ENCODE measurements around the gene GRID2.

Gene GRID2

GRCh38 chr4:93348896-93349295 is 1045.1 kb downstream of the GRID2 start:
- no peak for TF ChIP-seq CTCF (IDR thresholded peaks at IDR 0.05)

GRCh38 chr4:93351846-93352245 is 1048.1 kb downstream of the GRID2 start:
- TF ChIP-seq CTCF (IDR thresholded peaks at IDR 0.05) = no peak

GRCh38 chr4:93355411-93355810 is 1051.6 kb downstream of the GRID2 start:
- no peak for TF ChIP-seq CTCF (IDR thresholded peaks at IDR 0.05)

- TF ChIP-seq CTCF (IDR thresholded peaks at IDR 0.05) = no peak
These were observed 1055.8 kb downstream of the GRID2 start for GRCh38 chr4:93359586-93359985.

GRCh38 chr4:93368968-93369367 is 1065.2 kb downstream of the GRID2 start:
- TF ChIP-seq CTCF (IDR thresholded peaks at IDR 0.05) = no peak

GRCh38 chr4:93370256-93370655 is 1066.5 kb downstream of the GRID2 start:
- no peak for TF ChIP-seq CTCF (IDR thresholded peaks at IDR 0.05)

- TF ChIP-seq CTCF (IDR thresholded peaks at IDR 0.05) = no peak
These were observed 1070.4 kb downstream of the GRID2 start for GRCh38 chr4:93373893-93374860.

Measured in LNCAP (cell line).